Putamen (tissue), 1 donor: ENCODE data around the gene LST1.
"Not testable (repeated sequence)": the region's sequence is repeated elsewhere in the genome, so short reads cannot be mapped to it uniquely, and the experiment has no call there.

Source experiments
- DNase-seq: peaks from one replicate; pipeline ENCODE4 v3.0.0-alpha.2; 2016; ENCODE audit warnings: low spot score

LST1 gene

DNA sequence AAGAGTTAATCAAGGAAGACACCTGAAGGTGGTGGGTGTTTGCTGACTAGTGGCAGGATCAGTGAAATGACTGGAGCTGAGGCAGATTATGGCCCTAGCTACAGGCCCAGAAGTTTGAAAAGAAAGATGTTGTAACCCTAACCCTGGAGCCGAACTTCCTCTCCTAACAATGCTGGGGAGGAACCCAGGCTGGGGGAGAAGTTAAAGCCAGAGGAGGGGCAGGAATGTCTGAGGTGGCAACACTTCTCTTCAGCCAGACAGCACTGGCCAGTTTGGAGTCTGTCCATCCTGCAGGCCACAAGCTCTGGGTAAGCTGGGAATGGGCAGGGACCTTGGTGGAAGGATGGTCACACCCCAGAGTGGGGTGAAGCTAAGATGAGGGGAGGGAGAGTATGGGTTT, at the start of gene LST1:
LST1 (plus strand) TSS at position 270 of the 400 bp plus-strand sequence. CDS start 1,023 bp downstream, outside the sequence.
- no peak for DNase-seq

DNA sequence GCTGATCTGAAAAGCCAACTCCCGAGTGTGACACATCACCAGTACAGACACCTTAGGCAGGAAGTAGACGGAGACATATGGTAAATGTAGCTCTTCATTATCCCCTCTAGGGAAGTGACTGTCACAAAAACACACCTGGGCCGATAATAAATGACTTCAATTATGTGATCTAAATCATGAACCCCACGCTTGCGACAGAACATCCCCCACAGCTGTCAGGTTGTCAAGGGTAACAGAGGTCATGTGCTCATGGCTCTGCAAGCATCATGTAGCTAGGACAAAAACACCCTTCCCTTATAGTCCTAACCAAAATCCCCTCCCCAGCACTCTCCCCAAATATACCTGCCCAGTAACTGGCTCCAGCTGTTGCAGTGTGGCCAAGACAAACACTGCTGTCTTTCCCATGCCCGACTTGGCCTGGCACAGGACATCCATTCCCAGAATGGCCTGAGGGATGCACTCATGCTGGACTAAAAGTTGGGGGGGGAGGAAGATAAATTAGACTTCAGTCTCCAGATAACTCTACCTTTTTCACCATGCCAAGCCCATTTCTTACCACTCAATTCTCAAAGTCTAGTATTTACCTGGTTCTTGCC, 47.2 kb upstream of the LST1 start:
- peak; percentile 56 for DNase-seq

DNA sequence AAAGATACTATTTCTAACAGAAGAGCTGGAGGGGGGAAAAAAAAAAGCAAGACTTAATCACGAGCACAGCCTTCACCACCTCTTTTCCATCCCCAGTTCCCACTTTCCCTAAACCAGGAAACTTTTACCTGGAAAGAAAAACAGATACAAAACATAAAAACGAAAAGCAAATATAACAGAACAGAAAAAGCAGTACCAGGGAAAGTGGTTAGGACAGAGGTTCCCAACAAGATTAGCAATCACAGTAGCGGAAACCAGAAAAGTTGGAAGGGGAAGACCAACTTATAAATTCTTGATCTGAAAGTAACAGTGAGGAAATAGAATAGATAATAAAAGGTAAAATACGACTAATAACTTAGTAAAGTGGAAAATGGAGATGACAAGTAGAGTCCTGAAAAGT, 45.4 kb upstream of the LST1 start:
- DNase-seq = no peak

DNA sequence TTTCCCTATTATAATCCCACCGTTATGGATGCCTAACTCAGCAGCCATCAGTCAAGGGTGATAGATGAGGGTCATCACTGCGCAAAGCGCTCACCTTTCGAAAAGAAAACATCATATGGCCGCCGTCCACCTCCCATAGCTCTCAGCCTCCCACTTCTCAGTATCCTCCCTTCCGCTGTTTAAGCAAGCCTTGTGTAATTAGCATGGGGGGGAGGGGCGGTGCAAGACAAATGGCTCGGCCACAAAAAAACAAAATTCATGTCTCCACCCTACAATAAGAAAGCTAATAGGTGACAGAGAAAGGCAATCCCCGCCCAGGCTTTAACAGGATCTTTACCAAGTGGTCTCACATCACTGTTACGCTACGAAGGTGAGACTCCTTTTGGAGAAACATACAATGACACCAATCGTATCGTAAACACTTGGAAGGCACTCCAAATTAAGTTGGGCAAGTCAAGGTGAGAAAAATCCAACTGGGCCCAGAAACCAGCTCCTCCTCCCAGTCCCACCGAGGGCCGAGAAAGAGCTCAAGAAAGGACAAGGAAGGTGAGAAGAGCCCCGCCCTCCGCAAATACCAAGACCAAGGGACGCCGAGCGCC, 44.9 kb upstream of the LST1 start:
- DNase-seq = no peak

DNA sequence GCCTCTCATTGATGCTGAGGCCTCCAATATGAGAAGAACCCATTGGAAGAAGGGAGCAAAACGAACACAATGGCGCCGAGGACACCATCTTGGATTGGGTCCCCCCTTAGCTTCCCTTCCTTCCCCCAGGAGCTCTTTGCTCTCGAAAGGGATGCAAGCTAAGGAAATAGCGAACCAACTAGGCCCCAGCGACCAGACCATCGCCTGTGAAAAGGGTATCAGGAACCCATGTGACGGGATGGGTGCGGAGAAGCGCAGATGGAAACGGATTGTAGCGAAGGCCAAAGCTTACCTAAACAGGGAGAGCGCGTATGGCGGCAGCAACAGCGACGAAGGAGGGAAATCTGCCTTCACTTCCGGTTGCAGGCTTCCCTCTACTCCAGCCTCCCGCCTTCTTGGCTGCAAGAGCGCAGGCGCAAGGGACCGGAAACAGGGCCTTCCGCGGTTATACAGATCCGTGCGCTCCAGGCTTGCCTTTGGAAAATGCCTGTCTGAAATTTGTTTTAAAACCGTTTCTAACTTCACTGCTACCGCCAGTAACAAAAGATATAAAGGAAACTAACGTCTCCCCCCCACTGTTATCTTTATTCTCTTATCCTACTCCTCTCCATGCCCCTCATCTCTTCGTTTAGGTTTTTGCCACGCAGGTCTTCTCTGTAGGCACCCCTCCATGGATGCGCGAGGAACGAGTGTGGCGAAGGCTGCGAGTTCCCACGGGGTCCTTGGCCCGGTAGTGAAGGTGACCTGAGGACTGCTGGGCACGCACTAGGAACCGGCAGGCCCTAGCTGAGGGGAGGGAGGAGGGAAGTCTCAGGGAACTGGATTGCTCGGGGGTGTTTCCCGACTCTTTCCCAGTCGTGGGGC, 44.2 kb upstream of the LST1 start, which contains the start of gene DDX39B:
DDX39B (minus strand) TSS at position 346 of the 864 bp plus-strand sequence. CDS start 1,471 bp downstream, outside the sequence.
- peak; percentile 98 for DNase-seq

DNA sequence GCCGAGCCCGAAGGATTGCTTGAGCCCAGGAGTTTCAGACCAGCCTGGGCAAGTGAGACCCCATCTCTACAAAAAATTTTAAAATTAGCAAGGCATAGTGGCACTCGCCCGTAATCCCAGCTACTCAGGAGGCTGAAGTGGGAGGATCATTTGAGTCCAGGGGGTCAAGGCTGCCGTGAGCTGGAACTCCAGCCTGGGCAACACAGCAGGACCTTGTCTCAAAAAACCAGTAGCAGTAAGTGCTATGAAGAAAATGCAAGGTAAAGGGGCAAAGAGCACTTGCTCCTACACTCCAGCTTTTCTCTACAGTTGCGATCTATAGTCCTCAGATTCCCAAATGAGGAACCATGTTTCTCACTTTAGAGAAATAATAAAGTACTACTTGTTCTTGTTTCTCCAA, 42.4 kb upstream of the LST1 start:
- no peak for DNase-seq

DNA sequence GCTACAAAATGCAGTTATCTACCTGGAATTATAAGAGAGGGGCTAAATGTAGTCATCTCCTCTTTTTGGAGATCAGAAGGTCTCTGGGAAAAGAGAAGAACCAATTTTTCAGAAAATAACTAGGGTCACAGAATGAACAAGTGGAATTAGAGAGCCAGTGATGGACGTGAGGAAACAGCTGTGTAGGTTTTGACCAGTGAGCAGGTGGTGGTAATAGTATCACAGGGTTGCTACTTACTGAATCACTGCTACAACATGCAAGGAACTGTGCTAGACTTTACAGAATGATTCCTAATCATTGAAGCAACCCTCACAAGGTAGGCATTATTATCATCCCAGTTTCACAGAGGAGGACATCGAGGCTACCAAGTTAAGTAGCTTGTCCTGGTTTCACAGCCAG, 41.4 kb upstream of the LST1 start:
- no peak for DNase-seq

DNA sequence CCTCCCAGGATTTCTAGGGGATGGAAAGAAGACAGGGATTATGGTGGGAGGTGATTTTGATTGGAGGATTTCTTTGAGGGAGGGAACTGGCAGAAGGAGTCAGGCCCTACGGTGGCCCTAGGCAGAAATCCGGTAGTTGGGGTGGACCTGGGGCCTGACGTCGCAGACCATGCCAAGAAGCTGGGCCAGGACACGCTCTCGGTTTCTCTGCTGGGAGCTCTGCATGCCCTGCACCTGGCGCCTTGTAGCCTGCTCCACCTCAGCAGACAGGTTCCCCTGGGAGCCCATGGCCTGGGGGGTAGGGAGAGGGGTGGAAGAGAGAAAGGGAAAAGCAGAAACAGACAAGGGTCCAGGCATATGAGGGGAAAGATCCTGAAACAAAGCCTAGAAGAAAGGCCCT, 40.8 kb upstream of the LST1 start:
- no peak for DNase-seq

DNA sequence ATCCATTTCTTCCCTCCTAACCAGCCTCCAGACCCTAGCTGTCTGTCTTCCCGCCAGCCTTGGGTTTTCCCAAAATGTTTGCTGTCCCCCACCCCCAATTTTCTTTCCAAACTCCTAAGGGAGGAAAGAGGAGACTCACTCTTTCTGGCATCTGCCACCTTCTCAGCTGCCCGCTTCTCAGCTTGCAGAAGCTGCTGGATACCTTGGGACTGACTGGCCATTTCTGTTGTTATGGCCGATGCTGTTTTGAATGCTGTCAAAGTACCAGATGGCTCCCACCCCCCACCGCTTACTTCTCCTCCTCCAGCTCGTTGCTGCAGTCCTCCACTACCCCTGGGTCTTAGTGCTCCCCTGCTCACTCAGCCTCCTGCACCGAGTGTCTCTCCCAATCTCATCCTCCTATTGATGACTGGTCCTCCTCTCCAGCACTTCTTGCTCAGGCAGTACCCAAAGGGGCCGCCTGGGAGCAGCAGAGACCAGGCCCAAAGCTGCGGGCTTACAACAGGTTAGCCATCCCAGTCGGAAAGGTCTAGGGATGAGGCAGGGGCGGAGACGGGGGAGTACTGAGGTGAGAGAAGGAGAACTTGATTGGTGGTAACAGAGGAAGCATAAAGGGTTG, 39.6 kb upstream of the LST1 start, which contains the start of gene ATP6V1G2:
ATP6V1G2 (minus strand) TSS at position 270 of the 619 bp plus-strand sequence; CDS start at position 221, 49 bp downstream.
- peak; percentile 94 for DNase-seq

DNA sequence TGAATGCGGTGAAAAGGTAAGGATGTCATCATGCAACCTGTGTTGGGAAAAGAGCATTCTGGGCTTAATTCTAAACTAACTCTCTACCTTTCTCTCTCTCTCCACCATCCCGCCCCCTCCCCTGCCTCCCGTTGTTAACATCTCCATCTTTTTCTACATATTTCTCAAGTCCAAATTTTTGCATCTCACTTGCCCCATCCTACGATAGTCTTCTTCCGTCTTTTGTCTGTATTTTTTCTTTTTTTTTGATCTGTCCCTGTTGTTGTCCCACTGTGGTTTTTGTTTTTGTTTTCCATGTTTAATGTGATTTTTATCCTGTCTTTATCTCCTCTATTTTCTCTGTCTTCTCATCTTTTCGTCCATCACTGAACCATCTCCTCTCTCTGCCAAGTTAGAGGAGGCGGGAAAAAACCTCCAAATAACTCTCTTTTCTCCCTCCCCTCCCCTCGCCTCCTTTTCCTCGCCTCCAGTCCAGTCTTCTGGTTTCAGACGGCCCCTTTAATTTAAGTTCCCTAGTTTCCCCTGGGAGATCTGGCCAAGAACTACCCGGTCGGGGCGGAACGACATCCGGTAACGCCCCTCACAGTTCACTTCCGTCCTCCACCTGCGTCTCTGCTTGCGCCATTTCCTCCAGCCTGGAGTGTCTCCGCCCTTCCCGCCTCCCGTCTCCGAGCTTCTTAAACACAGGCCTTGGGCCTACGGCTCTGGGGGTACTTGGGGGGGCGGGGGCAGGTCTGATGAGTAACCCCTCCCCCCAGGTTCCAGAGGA, 38.9 kb upstream of the LST1 start, which contains the start of gene NFKBIL1:
NFKBIL1 (plus strand) TSS at position 651 of the 769 bp plus-strand sequence; CDS start at position 738, 87 bp downstream.
- DNase-seq = peak; percentile 98

DNA sequence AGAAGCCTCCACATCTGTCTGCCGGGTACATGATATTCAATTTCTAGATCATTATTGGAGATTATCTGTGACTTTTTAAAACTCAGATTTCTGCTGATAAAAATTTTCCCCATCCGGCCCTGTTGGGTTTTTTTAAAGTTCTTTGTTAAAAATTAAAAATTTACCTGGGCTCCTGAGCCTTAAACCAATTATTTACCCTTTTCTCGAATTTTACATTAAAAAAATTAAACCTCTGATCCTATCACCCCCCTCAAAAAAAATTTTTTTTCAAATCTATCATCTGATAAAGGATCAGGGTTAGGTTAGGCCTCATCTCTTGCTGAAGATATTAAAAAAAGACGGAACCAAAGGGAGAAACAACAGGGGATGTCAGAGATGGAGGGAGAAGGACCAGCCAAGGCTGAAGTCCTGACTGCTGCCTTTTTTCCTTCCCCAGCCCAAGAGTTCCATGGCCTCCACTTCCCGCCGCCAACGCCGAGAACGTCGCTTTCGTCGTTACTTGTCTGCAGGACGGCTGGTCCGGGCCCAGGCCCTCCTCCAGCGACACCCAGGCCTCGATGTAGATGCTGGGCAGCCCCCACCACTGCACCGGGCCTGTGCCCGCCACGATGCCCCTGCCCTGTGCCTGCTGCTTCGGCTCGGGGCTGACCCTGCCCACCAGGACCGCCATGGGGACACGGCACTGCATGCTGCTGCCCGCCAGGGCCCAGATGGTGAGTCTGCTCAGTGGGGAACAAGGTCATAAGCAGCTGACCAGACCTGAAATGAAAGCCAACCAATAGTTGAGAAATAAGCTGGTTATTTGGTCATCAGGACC, 38.1 kb upstream of the LST1 start:
- DNase-seq = no peak

DNA sequence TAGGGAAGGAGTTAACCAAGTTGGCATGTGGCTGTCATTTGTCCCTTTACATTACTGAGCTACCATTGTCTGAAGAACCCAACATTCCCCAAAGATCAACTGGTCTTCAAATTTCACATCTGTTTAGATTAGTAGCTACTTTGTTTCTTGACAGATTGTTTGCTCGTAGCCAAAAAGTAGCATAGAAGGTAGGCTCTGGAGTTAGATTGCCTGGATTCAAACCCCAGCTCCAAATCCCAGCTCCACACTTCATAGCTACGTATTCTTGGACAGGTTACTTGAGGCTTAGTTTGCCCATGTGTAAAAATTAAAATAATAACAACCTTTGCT, 37.6 kb upstream of the LST1 start:
- DNase-seq = no peak

DNA sequence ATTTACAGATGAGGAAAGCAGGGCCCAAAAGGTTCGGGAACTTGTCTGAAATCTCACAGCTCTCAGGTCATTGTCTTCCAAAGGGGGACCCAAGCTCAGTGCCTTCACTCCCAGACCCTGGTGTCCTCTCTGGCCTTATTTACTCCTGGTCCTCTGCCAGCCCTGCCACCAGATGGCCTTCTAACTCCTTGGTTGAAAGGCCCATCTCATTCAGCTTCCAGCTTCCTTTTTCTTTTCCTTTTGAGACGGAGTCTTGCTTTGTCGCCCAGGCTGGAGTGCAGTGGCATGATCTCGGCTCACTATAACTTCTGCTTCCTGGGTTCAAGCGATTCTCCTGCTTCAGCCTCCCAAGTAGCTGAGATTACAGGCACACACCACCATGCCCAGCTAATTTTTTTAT, 34.7 kb upstream of the LST1 start:
- not testable (repeated sequence) for DNase-seq

DNA sequence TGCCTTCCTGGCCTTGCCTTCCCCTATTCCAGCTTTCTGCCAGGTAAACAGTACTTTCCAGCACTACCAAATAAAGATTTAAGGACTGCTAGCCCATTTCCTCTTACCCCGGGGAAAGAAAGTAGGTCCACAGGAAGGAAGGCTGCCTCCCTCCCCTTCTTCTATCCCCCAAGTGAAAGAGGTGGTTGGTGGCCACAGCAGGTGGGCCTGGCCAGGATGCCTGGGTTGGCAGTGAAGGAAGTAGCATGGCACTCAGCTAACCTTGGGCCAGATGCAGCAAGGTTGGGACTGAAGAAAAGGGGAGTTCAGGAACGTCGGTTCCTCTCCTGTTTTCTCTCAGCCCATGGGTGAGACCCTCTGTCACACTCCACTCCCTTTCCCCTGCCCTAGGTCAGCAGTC, 29.8 kb upstream of the LST1 start:
- no peak for DNase-seq

DNA sequence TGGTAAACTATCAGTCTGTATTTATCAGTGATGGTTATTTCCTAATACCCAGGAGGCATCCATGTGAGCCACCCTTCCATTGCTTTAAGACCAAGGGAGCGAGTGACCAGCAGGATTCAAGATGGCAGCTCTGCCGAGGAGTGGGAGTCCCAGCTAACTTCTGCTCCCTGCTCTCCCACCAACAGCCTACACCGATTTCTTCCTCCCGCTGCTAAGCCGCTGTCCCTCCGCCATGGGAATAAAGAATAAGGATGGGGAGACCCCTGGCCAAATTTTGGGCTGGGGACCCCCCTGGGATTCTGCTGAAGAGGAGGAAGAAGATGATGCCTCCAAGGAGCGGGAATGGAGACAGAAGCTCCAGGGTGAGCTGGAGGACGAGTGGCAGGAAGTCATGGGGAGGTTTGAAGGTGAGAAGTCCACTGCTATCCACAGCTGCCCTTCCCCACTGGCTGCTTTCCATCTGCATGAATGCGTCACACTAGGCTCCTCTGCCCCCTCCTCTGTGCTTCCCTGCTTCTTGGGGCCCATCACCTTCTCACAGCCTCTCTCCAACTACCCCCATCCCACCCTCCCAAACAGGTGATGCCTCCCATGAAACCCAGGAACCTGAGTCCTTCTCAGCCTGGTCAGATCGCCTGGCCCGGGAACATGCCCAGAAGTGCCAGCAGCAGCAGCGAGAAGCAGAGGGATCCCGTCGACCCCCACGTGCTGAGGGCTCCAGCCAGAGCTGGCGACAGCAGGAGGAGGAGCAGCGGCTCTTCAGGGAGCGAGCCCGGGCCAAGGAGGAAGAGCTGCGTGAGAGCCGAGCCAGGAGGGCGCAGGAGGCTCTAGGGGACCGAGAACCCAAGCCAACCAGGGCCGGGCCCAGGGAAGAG, 28.4 kb upstream of the LST1 start:
- DNase-seq = no peak

DNA sequence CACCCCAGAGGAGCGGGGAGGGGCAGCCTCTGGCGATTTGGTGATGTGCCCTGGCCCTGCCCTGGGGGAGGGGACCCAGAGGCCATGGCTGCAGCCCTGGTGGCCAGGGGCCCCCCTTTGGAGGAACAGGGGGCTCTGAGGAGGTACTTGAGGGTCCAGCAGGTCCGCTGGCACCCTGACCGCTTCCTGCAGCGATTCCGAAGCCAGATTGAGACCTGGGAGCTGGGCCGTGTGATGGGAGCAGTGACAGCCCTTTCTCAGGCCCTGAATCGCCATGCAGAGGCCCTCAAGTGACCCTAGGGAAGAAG, 27.8 kb upstream of the LST1 start:
- DNase-seq = no peak

DNA sequence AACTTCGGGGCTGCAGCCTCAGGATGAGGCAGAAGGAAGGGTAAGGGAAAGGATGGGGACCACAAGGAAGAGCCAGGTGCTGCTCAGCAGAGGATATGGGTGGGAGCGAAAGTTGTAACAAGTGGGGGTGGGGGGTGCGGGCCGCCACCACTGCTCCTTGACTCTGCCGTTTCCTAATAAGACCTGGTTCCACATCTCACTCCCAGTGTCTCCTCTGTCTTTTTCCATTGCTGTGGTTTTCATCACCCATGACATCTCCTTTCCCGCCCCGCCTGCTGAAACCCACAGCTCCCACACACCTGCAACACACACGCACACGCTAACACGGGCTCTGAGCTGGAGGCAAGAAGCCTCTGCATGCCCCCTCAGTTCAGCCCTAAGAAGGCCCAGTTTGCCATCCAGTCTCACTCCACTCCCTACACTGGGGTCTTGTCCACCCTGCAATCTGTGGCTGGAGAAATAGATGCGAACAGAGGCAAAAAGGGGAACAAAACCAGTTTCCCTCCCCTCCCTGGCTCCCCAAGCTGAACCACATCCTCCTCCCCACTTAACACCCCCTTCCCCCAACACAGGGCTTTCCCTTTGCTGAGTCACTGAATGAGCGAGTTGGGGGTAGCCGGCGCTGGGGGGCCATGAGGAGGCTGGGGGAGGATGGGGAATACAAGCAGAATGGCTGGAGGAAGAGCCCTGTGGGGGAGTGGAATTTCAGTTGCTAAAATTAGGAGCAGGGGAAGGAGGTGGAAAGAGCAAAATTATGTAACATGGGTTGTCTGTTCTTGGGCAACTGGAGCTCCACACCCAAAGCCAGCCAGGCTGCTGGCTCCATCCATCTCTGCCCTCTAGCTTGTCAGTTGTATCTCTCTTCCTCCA, 27.2 kb upstream of the LST1 start:
- peak; percentile 82 for DNase-seq

DNA sequence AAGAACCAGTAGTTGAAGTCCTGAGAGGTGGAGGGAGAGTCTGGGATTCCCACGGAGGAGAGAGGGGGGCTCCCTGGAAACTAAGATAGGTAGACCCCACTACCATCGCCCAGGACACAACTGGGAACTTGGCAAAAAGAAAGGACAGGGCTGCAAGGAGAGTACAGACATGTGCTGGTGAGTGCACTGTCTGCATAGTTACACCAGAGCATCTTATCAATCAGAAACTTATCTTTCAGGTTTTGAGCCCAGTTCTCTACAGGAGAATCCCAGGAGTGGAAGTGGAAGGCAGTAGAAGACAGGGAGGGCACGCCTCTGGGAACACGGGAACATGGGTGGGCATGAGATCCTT, 26.5 kb upstream of the LST1 start:
- DNase-seq = no peak
